Measurements from ENCODE around the gene CORO2A. TPM values are rescaled to one million over a fixed set of nuclear protein-coding genes. Genes with fewer than 3 reads are reported as not detected.

Gene CORO2A
- total RNA-seq, 1 experiment from 2014 or later: 32.5 TPM

DNA sequence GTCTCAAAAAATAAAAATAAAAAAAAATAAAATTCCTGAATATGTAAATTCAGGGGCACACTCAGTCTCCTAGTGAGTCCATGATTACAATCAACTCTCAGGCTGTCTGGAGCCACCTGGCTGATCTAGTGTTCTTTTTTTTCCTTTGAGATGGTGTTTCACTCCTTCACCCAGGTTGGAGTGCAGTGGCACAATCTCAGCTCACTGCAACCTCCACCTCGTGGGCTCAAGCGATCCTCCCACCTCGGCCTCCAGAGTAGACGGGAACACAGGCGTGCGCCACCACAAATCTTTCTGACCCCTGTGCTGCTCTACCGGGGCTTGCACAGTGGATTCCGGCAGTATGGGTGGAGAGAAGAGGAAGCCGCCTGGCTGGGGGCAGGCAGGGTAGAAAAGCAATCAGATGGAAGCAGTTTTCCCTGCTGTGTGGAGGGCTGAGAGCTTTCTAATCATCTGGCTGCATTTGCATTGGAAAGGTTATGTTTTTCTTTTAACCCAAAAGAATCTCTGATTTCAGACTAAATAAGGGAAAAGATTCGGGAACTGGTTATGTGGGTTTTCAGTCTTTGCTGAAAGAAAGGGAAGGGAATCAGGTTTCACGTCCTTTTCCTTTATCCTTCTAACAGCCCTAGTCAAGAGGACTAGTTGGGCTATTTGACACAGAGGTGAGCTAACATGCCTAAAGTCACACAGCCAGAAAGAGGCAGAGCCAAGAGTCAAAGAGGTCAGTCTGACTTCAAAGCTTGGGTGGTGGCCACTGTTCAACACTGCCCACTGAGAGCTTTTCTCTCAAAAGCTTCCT is 26.3 kb upstream of the CORO2A start (continued):
- TF ChIP-seq, protein P1, sequence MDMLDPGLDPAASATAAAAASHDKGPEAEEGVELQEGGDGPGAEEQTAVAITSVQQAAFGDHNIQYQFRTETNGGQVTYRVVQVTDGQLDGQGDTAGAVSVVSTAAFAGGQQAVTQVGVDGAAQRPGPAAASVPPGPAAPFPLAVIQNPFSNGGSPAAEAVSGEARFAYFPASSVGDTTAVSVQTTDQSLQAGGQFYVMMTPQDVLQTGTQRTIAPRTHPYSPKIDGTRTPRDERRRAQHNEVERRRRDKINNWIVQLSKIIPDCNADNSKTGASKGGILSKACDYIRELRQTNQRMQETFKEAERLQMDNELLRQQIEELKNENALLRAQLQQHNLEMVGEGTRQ (CRISPR knock-in tag; IDR thresholded peaks at IDR 0.05): 0 out of 2 replicates have a peak, but pooled peaks have one; percentile 15
- peak; percentile 79; the same call in 1 of the 2 replicates for TF ChIP-seq TEAD1 (CRISPR knock-in tag; IDR thresholded peaks at IDR 0.05)

DNA sequence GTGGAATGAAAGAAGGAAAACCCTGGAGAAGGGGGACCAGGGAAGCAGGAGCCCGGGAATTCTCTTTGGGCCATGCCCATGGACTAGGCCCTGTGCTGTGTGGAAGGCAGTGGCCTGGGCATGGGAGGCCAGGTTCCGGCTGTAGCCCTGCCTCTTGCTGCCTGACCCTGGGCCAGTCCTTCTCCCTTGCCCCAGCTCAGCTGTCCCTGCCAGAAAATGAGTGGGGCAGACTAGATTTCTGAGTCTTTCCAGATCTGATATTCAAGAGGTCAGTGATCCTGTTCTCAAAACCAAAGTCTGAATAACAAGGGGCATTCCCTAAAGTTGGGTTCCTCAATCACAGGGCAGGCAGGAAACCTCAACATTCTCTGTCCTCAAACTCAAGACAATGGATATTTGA is 24.8 kb upstream of the CORO2A start:
- Mint-ChIP-seq H3K9me3 (0 out of 2 replicates have a peak, but pooled peaks cover 4% of the 10 kb centered on the region), H3K4me1 (peaks cover 58% of the 10 kb centered on the region), H3K27me3 (ENCODE audit: low read depth) (no peaks in the 10 kb centered on the region), H3K4me3 (no peak overlapping the region), H3K36me3 (peaks cover 32% of the 10 kb centered on the region), H3K27ac (peak overlapping the region; percentile 70)
- CTCF ChIA-PET: interaction anchor here (1.3 to 2.2 kb wide), 3 partner anchors 9 to 24 kb away, joined by 3 to 6 read pairs (median 5); no protein-coding TSS in a partner anchor
- DNase-seq (ENCODE audit: low spot score) (no peak), ATAC-seq (no peak)
- POLR2A ChIA-PET: no interaction called here
- TF ChIP-seq, protein P2, sequence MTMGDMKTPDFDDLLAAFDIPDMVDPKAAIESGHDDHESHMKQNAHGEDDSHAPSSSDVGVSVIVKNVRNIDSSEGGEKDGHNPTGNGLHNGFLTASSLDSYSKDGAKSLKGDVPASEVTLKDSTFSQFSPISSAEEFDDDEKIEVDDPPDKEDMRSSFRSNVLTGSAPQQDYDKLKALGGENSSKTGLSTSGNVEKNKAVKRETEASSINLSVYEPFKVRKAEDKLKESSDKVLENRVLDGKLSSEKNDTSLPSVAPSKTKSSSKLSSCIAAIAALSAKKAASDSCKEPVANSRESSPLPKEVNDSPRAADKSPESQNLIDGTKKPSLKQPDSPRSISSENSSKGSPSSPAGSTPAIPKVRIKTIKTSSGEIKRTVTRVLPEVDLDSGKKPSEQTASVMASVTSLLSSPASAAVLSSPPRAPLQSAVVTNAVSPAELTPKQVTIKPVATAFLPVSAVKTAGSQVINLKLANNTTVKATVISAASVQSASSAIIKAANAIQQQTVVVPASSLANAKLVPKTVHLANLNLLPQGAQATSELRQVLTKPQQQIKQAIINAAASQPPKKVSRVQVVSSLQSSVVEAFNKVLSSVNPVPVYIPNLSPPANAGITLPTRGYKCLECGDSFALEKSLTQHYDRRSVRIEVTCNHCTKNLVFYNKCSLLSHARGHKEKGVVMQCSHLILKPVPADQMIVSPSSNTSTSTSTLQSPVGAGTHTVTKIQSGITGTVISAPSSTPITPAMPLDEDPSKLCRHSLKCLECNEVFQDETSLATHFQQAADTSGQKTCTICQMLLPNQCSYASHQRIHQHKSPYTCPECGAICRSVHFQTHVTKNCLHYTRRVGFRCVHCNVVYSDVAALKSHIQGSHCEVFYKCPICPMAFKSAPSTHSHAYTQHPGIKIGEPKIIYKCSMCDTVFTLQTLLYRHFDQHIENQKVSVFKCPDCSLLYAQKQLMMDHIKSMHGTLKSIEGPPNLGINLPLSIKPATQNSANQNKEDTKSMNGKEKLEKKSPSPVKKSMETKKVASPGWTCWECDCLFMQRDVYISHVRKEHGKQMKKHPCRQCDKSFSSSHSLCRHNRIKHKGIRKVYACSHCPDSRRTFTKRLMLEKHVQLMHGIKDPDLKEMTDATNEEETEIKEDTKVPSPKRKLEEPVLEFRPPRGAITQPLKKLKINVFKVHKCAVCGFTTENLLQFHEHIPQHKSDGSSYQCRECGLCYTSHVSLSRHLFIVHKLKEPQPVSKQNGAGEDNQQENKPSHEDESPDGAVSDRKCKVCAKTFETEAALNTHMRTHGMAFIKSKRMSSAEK (CRISPR knock-in tag; IDR thresholded peaks at IDR 0.05; ENCODE audit: borderline replicate concordance): no peak
- TF ChIP-seq ZBTB21 (CRISPR knock-in tag; IDR thresholded peaks at IDR 0.05; ENCODE audit: borderline replicate concordance) (no peak), ZNF138 (CRISPR knock-in tag; conservative IDR thresholded peaks at IDR 0.05) (no peak), FOXJ3 (CRISPR knock-in tag; IDR thresholded peaks at IDR 0.05; ENCODE audit: borderline replicate concordance) (no peak), SP1 (CRISPR knock-in tag; conservative IDR thresholded peaks at IDR 0.05) (no peak), SMAD4 (CRISPR knock-in tag; IDR thresholded peaks at IDR 0.05) (no peak), TCF7 (CRISPR knock-in tag; IDR thresholded peaks at IDR 0.05; ENCODE audit: low read depth) (no peak), ZNF416 (CRISPR knock-in tag; IDR thresholded peaks at IDR 0.05) (no peak)
- TF ChIP-seq, protein P3, sequence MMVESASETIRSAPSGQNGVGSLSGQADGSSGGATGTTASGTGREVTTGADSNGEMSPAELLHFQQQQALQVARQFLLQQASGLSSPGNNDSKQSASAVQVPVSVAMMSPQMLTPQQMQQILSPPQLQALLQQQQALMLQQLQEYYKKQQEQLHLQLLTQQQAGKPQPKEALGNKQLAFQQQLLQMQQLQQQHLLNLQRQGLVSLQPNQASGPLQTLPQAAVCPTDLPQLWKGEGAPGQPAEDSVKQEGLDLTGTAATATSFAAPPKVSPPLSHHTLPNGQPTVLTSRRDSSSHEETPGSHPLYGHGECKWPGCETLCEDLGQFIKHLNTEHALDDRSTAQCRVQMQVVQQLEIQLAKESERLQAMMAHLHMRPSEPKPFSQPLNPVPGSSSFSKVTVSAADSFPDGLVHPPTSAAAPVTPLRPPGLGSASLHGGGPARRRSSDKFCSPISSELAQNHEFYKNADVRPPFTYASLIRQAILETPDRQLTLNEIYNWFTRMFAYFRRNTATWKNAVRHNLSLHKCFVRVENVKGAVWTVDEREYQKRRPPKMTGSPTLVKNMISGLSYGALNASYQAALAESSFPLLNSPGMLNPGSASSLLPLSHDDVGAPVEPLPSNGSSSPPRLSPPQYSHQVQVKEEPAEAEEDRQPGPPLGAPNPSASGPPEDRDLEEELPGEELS (CRISPR knock-in tag; IDR thresholded peaks at IDR 0.05): no peak
- TF ChIP-seq, protein P4, sequence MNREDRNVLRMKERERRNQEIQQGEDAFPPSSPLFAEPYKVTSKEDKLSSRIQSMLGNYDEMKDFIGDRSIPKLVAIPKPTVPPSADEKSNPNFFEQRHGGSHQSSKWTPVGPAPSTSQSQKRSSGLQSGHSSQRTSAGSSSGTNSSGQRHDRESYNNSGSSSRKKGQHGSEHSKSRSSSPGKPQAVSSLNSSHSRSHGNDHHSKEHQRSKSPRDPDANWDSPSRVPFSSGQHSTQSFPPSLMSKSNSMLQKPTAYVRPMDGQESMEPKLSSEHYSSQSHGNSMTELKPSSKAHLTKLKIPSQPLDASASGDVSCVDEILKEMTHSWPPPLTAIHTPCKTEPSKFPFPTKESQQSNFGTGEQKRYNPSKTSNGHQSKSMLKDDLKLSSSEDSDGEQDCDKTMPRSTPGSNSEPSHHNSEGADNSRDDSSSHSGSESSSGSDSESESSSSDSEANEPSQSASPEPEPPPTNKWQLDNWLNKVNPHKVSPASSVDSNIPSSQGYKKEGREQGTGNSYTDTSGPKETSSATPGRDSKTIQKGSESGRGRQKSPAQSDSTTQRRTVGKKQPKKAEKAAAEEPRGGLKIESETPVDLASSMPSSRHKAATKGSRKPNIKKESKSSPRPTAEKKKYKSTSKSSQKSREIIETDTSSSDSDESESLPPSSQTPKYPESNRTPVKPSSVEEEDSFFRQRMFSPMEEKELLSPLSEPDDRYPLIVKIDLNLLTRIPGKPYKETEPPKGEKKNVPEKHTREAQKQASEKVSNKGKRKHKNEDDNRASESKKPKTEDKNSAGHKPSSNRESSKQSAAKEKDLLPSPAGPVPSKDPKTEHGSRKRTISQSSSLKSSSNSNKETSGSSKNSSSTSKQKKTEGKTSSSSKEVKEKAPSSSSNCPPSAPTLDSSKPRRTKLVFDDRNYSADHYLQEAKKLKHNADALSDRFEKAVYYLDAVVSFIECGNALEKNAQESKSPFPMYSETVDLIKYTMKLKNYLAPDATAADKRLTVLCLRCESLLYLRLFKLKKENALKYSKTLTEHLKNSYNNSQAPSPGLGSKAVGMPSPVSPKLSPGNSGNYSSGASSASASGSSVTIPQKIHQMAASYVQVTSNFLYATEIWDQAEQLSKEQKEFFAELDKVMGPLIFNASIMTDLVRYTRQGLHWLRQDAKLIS (CRISPR knock-in tag; IDR thresholded peaks at IDR 0.05; ENCODE audit: borderline replicate concordance): no peak
- TF ChIP-seq, protein P5, sequence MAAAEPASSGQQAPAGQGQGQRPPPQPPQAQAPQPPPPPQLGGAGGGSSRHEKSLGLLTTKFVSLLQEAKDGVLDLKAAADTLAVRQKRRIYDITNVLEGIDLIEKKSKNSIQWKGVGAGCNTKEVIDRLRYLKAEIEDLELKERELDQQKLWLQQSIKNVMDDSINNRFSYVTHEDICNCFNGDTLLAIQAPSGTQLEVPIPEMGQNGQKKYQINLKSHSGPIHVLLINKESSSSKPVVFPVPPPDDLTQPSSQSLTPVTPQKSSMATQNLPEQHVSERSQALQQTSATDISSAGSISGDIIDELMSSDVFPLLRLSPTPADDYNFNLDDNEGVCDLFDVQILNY (CRISPR knock-in tag; IDR thresholded peaks at IDR 0.05): no peak
- TF ChIP-seq, protein P6, sequence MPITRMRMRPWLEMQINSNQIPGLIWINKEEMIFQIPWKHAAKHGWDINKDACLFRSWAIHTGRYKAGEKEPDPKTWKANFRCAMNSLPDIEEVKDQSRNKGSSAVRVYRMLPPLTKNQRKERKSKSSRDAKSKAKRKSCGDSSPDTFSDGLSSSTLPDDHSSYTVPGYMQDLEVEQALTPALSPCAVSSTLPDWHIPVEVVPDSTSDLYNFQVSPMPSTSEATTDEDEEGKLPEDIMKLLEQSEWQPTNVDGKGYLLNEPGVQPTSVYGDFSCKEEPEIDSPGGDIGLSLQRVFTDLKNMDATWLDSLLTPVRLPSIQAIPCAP (CRISPR knock-in tag; IDR thresholded peaks at IDR 0.05): no peak
- TF ChIP-seq, protein P7, sequence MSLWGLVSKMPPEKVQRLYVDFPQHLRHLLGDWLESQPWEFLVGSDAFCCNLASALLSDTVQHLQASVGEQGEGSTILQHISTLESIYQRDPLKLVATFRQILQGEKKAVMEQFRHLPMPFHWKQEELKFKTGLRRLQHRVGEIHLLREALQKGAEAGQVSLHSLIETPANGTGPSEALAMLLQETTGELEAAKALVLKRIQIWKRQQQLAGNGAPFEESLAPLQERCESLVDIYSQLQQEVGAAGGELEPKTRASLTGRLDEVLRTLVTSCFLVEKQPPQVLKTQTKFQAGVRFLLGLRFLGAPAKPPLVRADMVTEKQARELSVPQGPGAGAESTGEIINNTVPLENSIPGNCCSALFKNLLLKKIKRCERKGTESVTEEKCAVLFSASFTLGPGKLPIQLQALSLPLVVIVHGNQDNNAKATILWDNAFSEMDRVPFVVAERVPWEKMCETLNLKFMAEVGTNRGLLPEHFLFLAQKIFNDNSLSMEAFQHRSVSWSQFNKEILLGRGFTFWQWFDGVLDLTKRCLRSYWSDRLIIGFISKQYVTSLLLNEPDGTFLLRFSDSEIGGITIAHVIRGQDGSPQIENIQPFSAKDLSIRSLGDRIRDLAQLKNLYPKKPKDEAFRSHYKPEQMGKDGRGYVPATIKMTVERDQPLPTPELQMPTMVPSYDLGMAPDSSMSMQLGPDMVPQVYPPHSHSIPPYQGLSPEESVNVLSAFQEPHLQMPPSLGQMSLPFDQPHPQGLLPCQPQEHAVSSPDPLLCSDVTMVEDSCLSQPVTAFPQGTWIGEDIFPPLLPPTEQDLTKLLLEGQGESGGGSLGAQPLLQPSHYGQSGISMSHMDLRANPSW (CRISPR knock-in tag; conservative IDR thresholded peaks at IDR 0.05; ENCODE audit: low read depth): no peak
- TF ChIP-seq, protein P8, sequence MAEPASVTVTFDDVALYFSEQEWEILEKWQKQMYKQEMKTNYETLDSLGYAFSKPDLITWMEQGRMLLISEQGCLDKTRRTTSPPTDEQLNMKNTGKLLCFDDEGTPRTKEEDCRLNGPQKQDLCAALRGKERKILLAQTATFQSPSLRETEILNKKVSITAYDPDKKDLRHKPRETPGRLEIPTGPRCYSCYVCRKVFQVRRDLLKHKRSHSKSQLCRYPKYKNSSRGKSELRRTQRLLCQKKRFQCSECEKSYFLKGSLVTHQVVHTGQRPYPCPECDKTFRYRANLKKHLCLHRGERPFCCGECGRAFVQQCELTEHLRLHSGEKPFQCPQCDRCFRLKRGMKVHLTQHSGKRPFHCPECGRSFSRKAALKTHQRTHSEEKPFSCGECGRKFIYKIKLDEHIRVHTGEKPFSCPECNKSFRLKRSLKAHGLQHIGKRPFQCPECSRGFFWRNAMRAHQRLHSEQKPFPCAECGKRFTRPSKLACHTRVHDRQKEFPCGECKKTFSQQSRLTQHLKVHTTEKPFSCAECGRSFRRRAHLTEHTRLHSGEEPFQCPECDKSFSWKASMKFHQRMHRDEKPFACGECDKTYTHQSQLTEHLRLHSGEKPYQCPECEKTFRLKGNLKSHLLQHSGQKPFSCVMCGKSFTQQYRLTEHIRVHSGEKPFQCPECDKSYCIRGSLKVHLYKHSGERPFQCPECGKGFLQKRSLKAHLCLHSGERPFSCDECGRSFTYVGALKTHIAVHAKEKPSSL (CRISPR knock-in tag; conservative IDR thresholded peaks at IDR 0.05): no peak
